Mammary epithelial cell (primary cell): Measurements from ENCODE around the gene EPHA1.

Experiments used
- EZH2 ChIP-seq: IDR thresholded peaks from 2 replicates; pipeline ENCODE4 v1.6.1; 2012; ENCODE audit warnings: low read length, inconsistent platforms, borderline replicate concordance
- TF ChIP-seq, protein P1 (sequence below), 2 donors: IDR thresholded peaks in 1 of 2; conservative IDR thresholded peaks in 1 of 2; 2 replicates each; pipeline ENCODE4 v1.5.1; 2011 to 2012; ENCODE audit warnings: inconsistent platforms in 2 of 2, low read length in 2 of 2, mild to moderate bottlenecking in 2 of 2, control low read depth in 1 of 2, low read depth in 1 of 2; ENCODE audit not compliant: insufficient read depth in 1 of 2; ENCODE audit errors: extremely low read depth in 1 of 2

DNA sequence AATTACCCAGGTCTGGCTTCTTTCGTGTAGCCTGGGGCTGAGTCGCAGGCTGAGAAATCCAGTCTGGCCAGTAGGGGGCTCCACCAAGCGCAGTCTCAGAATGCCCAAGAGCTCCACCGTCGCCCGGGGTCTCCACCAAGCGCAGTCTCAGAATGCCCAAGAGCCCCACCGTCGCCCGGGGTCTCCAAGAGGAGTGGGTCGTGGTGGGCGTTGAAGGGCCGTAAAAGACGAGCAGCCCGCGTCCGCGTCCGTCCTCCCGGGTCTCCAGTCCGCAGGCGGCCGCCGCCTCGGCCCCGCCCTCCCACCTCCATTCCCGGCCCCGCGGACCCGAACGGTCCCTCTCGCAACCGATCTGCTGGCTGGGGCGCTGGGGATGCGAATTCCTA is 28.4 kb downstream of the EPHA1 start:
- TF ChIP-seq, protein P1, sequence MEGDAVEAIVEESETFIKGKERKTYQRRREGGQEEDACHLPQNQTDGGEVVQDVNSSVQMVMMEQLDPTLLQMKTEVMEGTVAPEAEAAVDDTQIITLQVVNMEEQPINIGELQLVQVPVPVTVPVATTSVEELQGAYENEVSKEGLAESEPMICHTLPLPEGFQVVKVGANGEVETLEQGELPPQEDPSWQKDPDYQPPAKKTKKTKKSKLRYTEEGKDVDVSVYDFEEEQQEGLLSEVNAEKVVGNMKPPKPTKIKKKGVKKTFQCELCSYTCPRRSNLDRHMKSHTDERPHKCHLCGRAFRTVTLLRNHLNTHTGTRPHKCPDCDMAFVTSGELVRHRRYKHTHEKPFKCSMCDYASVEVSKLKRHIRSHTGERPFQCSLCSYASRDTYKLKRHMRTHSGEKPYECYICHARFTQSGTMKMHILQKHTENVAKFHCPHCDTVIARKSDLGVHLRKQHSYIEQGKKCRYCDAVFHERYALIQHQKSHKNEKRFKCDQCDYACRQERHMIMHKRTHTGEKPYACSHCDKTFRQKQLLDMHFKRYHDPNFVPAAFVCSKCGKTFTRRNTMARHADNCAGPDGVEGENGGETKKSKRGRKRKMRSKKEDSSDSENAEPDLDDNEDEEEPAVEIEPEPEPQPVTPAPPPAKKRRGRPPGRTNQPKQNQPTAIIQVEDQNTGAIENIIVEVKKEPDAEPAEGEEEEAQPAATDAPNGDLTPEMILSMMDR (conservative IDR thresholded peaks at IDR 0.05 in 1 of 2, IDR thresholded peaks at IDR 0.05 in 1 of 2; ENCODE audit: extremely low read depth in 1 of 2, insufficient read depth in 1 of 2, low read depth in 1 of 2, low read length in 2 of 2) = peak; percentile 74 to 82
- TF ChIP-seq EZH2 = no peak
